SKM-1 (cell line): ENCODE results near the gene C2CD3.
"Not testable (repeated sequence)": the region's sequence is repeated elsewhere in the genome, so short reads cannot be mapped to it uniquely, and the experiment has no call there.

Source experiments
- DNase-seq: peaks from one replicate; lab custom pipeline; 2025; ENCODE audit not compliant: unreplicated experiment; lab: John Stamatoyannopoulos, UW

C2CD3 gene

GRCh38 chr11:74005721-74006517 lies 164.9 kb downstream of the C2CD3 start:
- DNase-seq = no peak

- no peak for DNase-seq
Measured at GRCh38 chr11:74004759-74005615, 165.8 kb downstream of the C2CD3 start.

- no peak for DNase-seq
Measured at GRCh38 chr11:74004046-74004695, 166.6 kb downstream of the C2CD3 start.

GRCh38 chr11:74002832-74003231 lies 168.0 kb downstream of the C2CD3 start:
- no peak for DNase-seq

GRCh38 chr11:74001822-74002286 lies 168.9 kb downstream of the C2CD3 start:
- DNase-seq = no peak

GRCh38 chr11:74000307-74001133 lies 170.3 kb downstream of the C2CD3 start:
- no peak for DNase-seq

- DNase-seq = no peak
Measured at GRCh38 chr11:73999581-74000306, 171.1 kb downstream of the C2CD3 start.

GRCh38 chr11:73998846-73999575 lies 171.8 kb downstream of the C2CD3 start:
- DNase-seq = no peak

- no peak for DNase-seq
Measured at GRCh38 chr11:73997120-73997770, 173.6 kb downstream of the C2CD3 start.

GRCh38 chr11:73996161-73996747 lies 174.5 kb downstream of the C2CD3 start:
- DNase-seq = no peak

- DNase-seq = no peak
Measured at GRCh38 chr11:73995731-73996130, 175.1 kb downstream of the C2CD3 start.

- DNase-seq = peak; percentile 61
Measured at GRCh38 chr11:73995247-73995646, 175.6 kb downstream of the C2CD3 start.

GRCh38 chr11:73991471-73992006 lies 179.3 kb downstream of the C2CD3 start:
- DNase-seq = no peak

- DNase-seq = no peak
Measured at GRCh38 chr11:73990730-73991129, 180.1 kb downstream of the C2CD3 start.

- DNase-seq = no peak
Measured at GRCh38 chr11:73989156-73989555, 181.6 kb downstream of the C2CD3 start.

- DNase-seq = no peak
Measured at GRCh38 chr11:73988227-73988626, 182.6 kb downstream of the C2CD3 start.

- DNase-seq = not testable (repeated sequence)
Measured at GRCh38 chr11:73985661-73986060, 185.1 kb downstream of the C2CD3 start.
